Myometrial cell (primary cell): Measurements from ENCODE around the gene ABCB6. TPM values are rescaled to one million over a fixed set of nuclear protein-coding genes. Genes with fewer than 3 reads are reported as not detected.

Source experiments
- total RNA-seq: library from RNA; depleted of rRNA; stranded (reverse); fragments of >200 nt; gene quantifications from 2 replicates; pipeline ENCODE4 v1.2.3, GENCODE V29; 2015

ABCB6 gene
- total RNA-seq, 1 donor from 2014 or later = 13.1 TPM

Other genes starting within 250 kb of the ABCB6 start
- not detected in 2 replicates for gene FEV, start 233.8 kb downstream of the ABCB6 start, total RNA-seq
- gene CRYBA2, start 225.5 kb downstream of the ABCB6 start, total RNA-seq = not detected in 2 replicates
- gene CFAP65, start 177.4 kb downstream of the ABCB6 start, total RNA-seq = not detected in 2 replicates
- not detected in 2 replicates for gene IHH, start 158.0 kb downstream of the ABCB6 start, total RNA-seq
- gene NHEJ1, start 58.1 kb downstream of the ABCB6 start, total RNA-seq = 22.7 and 33.2 TPM in 2 replicates
- gene SLC23A3, start 48.9 kb downstream of the ABCB6 start, total RNA-seq = not detected in 2 replicates
- gene CNPPD1, start 42.0 kb downstream of the ABCB6 start, total RNA-seq = 32.3 and 39.0 TPM in 2 replicates
- 55.8 and 78.7 TPM in 2 replicates for gene RETREG2, start 40.7 kb downstream of the ABCB6 start, total RNA-seq
- gene ZFAND2B, start 12.2 kb downstream of the ABCB6 start, total RNA-seq = 30.3 and 42.7 TPM in 2 replicates
- 49.9 and 58.3 TPM in 2 replicates for gene ATG9A, start 10.7 kb upstream of the ABCB6 start, total RNA-seq
- 16.1 and 30.6 TPM in 2 replicates for gene ANKZF1, start 10.8 kb upstream of the ABCB6 start, total RNA-seq
- gene GLB1L, start 26.5 kb upstream of the ABCB6 start, total RNA-seq = 25.1 and 25.5 TPM in 2 replicates
- gene STK16, start 26.5 kb upstream of the ABCB6 start, total RNA-seq = 18.8 and 23.4 TPM in 2 replicates
- gene TUBA4B, start 34.3 kb upstream of the ABCB6 start, total RNA-seq = not detected in 2 replicates
- gene TUBA4A, start 35.0 kb upstream of the ABCB6 start, total RNA-seq = 11.3 and 19.0 TPM in 2 replicates
- 30.0 and 37.2 TPM in 2 replicates for gene DNAJB2, start 60.4 kb upstream of the ABCB6 start, total RNA-seq
- gene PTPRN, start 90.4 kb upstream of the ABCB6 start, total RNA-seq = 1.2 and 1.7 TPM in 2 replicates
- not detected in 2 replicates for gene RESP18, start 113.8 kb upstream of the ABCB6 start, total RNA-seq
- 55.9 and 67.2 TPM in 2 replicates for gene DNPEP, start 169.0 kb upstream of the ABCB6 start, total RNA-seq
- gene DES, start 199.4 kb upstream of the ABCB6 start, total RNA-seq = 83.3 and 119 TPM in 2 replicates
- 11.8 and 17.4 TPM in 2 replicates for gene SPEG, start 215.9 kb upstream of the ABCB6 start, total RNA-seq